ENCODE measurements around the gene ETV2. TPM values are rescaled to one million over a fixed set of nuclear protein-coding genes. Genes with fewer than 3 reads are reported as not detected.

ETV2 gene
- total and polyA plus RNA-seq, 2 of the 4 experiments (the other 2 are of a cell fraction) = 1.2 TPM; not detected in 1

GRCh38 chr19:35644987-35645679, 3.6 kb downstream of the ETV2 start:
- Histone ChIP-seq H3K4me1 (ENCODE audit: control insufficient read depth, insufficient read depth, low read length) (peaks cover 11% of the 10 kb centered on the region), H4K5ac (ENCODE audit: low read depth, low read length) (peak overlapping the region; percentile 31), H4K8ac (ENCODE audit: low read depth in 2 of 2, low read length in 2 of 2) (peak overlapping the region; percentile 74 to 92; a peak in 3 of 4 replicates), H3K56ac (ENCODE audit: extremely low read depth, insufficient read depth, low read length) (no peak overlapping the region), H3K9me1 (ENCODE audit: insufficient read depth, low read length) (peaks cover 23% of the 10 kb centered on the region), H4K20me1 (ENCODE audit: insufficient read depth, low read length) (peaks cover 9% of the 10 kb centered on the region), H3K23ac (ENCODE audit: low read depth, low read length) (peak overlapping the region; percentile 72; the same call in 1 of the 2 replicates), H3K9ac (ENCODE audit: low read depth, low read length) (peak overlapping the region; percentile 39; the same call in 1 of the 2 replicates), H3K79me1 (ENCODE audit: low read depth in 1 of 2, low read length in 2 of 2) (peaks cover 0 to 24% of the 10 kb centered on the region in 2 experiments; a peak in 2 of 4 replicates), H2BK120ac (ENCODE audit: low read depth, low read length) (peak overlapping the region; percentile 64), H3K27ac (ENCODE audit: insufficient read depth, low read length) (peak overlapping the region; percentile 38; the same call in 1 of the 2 replicates), H3K18ac (ENCODE audit: low read depth, low read length) (no peak overlapping the region), H3K4ac (ENCODE audit: low read depth, low read length) (peak overlapping the region; percentile 45), H2BK20ac (ENCODE audit: low read depth, low read length) (peak overlapping the region; percentile 9; the same call in 1 of the 2 replicates), H4K91ac (ENCODE audit: insufficient read depth, low read depth, low read length) (peak overlapping the region; percentile 24; the same call in 1 of the 2 replicates), H2BK5ac (ENCODE audit: low read depth, low read length, poor library complexity, severe bottlenecking) (peak overlapping the region; percentile 37), H3K9me3 (ENCODE audit: control insufficient read depth, insufficient read depth, low read length) (no peaks in the 10 kb centered on the region), H2AK5ac (ENCODE audit: low read depth, low read length) (peak overlapping the region; percentile 83), H3K4me2 (ENCODE audit: low read depth, low read length) (peak overlapping the region; percentile 83), H2AK9ac (replicated peaks; ENCODE audit: low read depth, low read length, poor library complexity) (peak overlapping the region; percentile 92), H2AFZ (replicated peaks; ENCODE audit: low read length, poor library complexity) (peak overlapping the region; percentile 98), H3K4me3 (ENCODE audit: insufficient read depth, low read depth, low read length) (peak overlapping the region; percentile 67), H2BK15ac (ENCODE audit: low read depth, low read length) (peak overlapping the region; percentile 44; the same call in 1 of the 3 replicates), H3K36me3 (ENCODE audit: control insufficient read depth, insufficient read depth, low read length) (no peaks in the 10 kb centered on the region), H3K14ac (replicated peaks; ENCODE audit: low read depth, low read length) (peak overlapping the region; percentile 24; the same call in 1 of the 2 replicates), H3K27me3 (ENCODE audit: control insufficient read depth, insufficient read depth, low read length) (no peaks in the 10 kb centered on the region)
- in situ Hi-C loops (cut with MboI; ENCODE audit: low sequenced_read_pairs) (no loop called here), dilution Hi-C loops (cut with HindIII; ENCODE audit: low sequenced_read_pairs, unreplicated experiment) (no loop called here), intact Hi-C loops (cut with micrococcal nuclease) (loop anchor here (2.0 kb wide), 1 partner anchor 72 kb away; no protein-coding TSS in a partner anchor)
- DNase-seq (peak; percentile 16), ATAC-seq (ENCODE audit: low read depth) (peak; percentile 39)
- BruUV-seq (replicated peaks) = no TSS peak
- WGBS, 2 experiments (ENCODE audit: extremely low coverage in 2 of 2, insufficient read length in 1 of 2) = 18% methylated on average over 5 of the region's 20 CpGs; no CpG with 5 or more reads in 1 of the 2 experiments
- TF ChIP-seq, protein P1, sequence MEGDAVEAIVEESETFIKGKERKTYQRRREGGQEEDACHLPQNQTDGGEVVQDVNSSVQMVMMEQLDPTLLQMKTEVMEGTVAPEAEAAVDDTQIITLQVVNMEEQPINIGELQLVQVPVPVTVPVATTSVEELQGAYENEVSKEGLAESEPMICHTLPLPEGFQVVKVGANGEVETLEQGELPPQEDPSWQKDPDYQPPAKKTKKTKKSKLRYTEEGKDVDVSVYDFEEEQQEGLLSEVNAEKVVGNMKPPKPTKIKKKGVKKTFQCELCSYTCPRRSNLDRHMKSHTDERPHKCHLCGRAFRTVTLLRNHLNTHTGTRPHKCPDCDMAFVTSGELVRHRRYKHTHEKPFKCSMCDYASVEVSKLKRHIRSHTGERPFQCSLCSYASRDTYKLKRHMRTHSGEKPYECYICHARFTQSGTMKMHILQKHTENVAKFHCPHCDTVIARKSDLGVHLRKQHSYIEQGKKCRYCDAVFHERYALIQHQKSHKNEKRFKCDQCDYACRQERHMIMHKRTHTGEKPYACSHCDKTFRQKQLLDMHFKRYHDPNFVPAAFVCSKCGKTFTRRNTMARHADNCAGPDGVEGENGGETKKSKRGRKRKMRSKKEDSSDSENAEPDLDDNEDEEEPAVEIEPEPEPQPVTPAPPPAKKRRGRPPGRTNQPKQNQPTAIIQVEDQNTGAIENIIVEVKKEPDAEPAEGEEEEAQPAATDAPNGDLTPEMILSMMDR (conservative IDR thresholded peaks at IDR 0.05; ENCODE audit: low read depth, low read length) = no peak
- 0 out of 2 replicates have a peak, but pooled peaks have one; percentile 14 for TF ChIP-seq MAZ (IDR thresholded peaks at IDR 0.05; ENCODE audit: borderline replicate concordance, low read depth, low read length)
- no peak for TF ChIP-seq FOS (IDR thresholded peaks at IDR 0.05; ENCODE audit: low read depth, low read length)
- ChIA-PET CTCF (no interaction called here), POLR2A (ENCODE audit: unreplicated experiment) (interaction anchor here (0.6 kb wide), 1 partner anchor 32 kb away, joined by 3 read pairs; the partner anchor contains the start of gene HAUS5)
